Psoas muscle (tissue), 8 donors: ENCODE results near the gene MGAT3. TPM values are rescaled to one million over a fixed set of nuclear protein-coding genes. Genes with fewer than 3 reads are reported as not detected.
"Not testable (repeated sequence)": the region's sequence is repeated elsewhere in the genome, so short reads cannot be mapped to it uniquely, and the experiment has no call there.

Experiments
- ATAC-seq, 4 donors: fragments of 200-7000 bp; cut with Tn5 transposase; one replicate each; pipeline ENCODE4 v1.9.1; 2020; ENCODE audit warnings: moderate library complexity in 3 of 4, mild to moderate bottlenecking in 2 of 4
- DNase-seq, 2 donors: peaks; one replicate each; pipeline ENCODE4 v3.0.0-alpha.2; 2020
- H3K27ac ChIP-seq: fragments of 200-600 bp; one replicate; pipeline ENCODE4 v1.8.0; 2022
- H3K27me3 ChIP-seq, 3 donors: fragments of 200-600 bp in 1 of 3; one replicate each; pipeline versions ENCODE4 v1.6.1 to v1.8.0; 2013 to 2022; ENCODE audit warnings: low read length in 2 of 3, mild to moderate bottlenecking in 2 of 3, moderate library complexity in 1 of 3; ENCODE audit not compliant: insufficient read depth in 3 of 3
- H3K36me3 ChIP-seq, 2 donors: fragments of 200-600 bp in 1 of 2; one replicate each; pipeline versions ENCODE4 v1.6.1 to v1.8.0; 2013 to 2022; ENCODE audit warnings: low read depth in 1 of 2, mild to moderate bottlenecking in 1 of 2, moderate library complexity in 1 of 2; ENCODE audit not compliant: insufficient read depth in 1 of 2
- H3K4me1 ChIP-seq: fragments of 200-600 bp; one replicate; pipeline ENCODE4 v1.8.0; 2022
- H3K4me3 ChIP-seq: fragments of 200-600 bp; one replicate; pipeline ENCODE4 v1.8.0; 2022; ENCODE audit warnings: mild to moderate bottlenecking
- H3K9me3 ChIP-seq: fragments of 200-600 bp; one replicate; pipeline ENCODE4 v1.8.0; 2022
- CTCF ChIP-seq: fragments of 200-600 bp; IDR thresholded peaks from one replicate; pipeline ENCODE4 v1.8.0; 2022; ENCODE audit warnings: antibody characterized with exemption
- WGBS, 3 donors: extraction: QIAGEN DNeasy Blood & Tissue Kit; methylation state at CpG; one replicate each; pipeline versions ENCODE4 v1.1.6 to v1.1.7; 2013; 5-methylcytosine and 5-hydroxymethylcytosine counted together
- intact Hi-C, 2 donors: fragments of 100-400 bp; cut with DNase I; formaldehyde crosslinking; loops; one replicate each; pipeline versions ENCODE4 v1.11.0 to v1.14.2; 2022
- polyA plus RNA-seq, 3 donors: library from polyadenylated mRNA; stranded (reverse); fragments of 200-250 nt; gene quantifications; one replicate each; pipeline ENCODE4 v1.2.3, GENCODE V29; 2013
- total RNA-seq, 4 donors: library from RNA; stranded (reverse); fragmentation: NEBNext Ultra II Directional in 2 of 4; extraction: Animal tissue kit (Norgen Biotek cat#: 25700) in 2 of 4; gene quantifications; one replicate each; pipeline versions ENCODE4 v1.2.1 to v1.2.4, GENCODE V29; 2021 to 2023
- donor health status: healthy with polysubstance abuse.
- donor health status: DM: no; HTN: no; CAD: no; lungs with moderate emphysema.
- donor health status: Bipolar disorder and iron deficiency.
- donor health status: healthy.
- donor health status: DM: yes; HTN: yes; CAD: no.
- donor health status: DM: no; HTN: no; CAD: no.
- donor health status: DM: no; HTN: no; CAD: no.
- donor health status: DM: yes; HTN: yes; CAD: no.

MGAT3 gene
- total and polyA plus RNA-seq, 7 donors = 0.53 to 2.2 (median 1.4) TPM

- DNase-seq (peak; percentile 99), ATAC-seq (peak; percentile 83 to 85 (median 84))
- H3K9me3 ChIP-seq = no peaks in the 10 kb centered on the region
- TF ChIP-seq CTCF = peak; percentile 39
- peak overlapping the region; percentile 100 for H3K4me3 ChIP-seq
- intact Hi-C loops = loop anchor here (2.0 to 10.0 kb wide), 2 partner anchors 17 to 175 kb away; partner anchors contain the start of genes MIEF1 (in 1 of the 2) and SYNGR1 (in 1 of the 2)
- H3K36me3 ChIP-seq = peaks cover 4 to 59% of the 10 kb centered on the region in 2 donors
- H3K4me1 ChIP-seq = peaks cover 26% of the 10 kb centered on the region
- peak overlapping the region; percentile 100 for H3K27ac ChIP-seq
- H3K27me3 ChIP-seq = no peaks in the 10 kb centered on the region
- WGBS, 3 donors = 0 to 1% (median 1%) methylated on average over 38 to 47 of the region's 47 CpGs
Observed at GRCh38 chr22:39519681-39520225, 62.9 kb downstream of the MGAT3 start.

DNA sequence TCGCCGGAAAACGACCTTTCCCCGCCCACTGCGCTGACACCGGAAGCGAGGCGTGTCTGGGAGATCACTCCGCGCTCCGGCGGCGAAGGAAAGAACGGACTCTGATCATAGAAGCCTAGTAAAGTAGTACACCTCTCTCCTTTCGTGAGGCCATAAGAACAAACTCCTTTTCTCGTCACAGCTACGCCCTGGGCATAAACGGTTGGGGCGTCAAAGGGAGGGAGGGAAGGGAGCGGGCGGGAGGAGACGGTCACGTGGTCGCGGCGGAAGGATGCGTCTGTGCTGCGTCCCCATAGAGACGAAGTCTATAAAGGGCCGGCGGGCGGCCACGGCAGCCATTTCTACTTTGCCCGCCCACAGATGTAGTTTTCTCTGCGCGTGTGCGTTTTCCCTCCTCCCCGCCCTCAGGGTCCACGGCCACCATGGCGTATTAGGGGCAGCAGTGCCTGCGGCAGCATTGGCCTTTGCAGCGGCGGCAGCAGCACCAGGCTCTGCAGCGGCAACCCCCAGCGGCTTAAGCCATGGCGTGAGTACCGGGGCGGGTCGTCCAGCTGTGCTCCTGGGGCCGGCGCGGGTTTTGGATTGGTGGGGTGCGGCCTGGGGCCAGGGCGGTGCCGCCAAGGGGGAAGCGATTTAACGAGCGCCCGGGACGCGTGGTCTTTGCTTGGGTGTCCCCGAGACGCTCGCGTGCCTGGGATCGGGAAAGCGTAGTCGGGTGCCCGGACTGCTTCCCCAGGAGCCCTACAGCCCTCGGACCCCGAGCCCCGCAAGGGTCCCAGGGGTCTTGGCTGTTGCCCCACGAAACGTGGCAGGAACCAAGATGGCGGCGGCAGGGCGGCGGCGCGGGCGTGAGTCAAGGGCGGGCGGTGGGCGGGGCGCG lies 63.7 kb downstream of the MGAT3 start, which contains the start of gene ATF4:
ATF4 (plus strand) TSS at position 337 of the 880 bp plus-strand sequence. CDS start 884 bp downstream, outside the sequence.
- Histone ChIP-seq H3K9me3 (no peaks in the 10 kb centered on the region), H3K4me3 (peak within 1 kb of the TSS; percentile 100), H3K27me3 (no peaks in the 10 kb centered on the region), H3K36me3 (peaks cover 4 to 59% of the 10 kb centered on the region in 2 donors), H3K4me1 (peaks cover 31% of the 10 kb centered on the region), H3K27ac (peak within 1 kb of the TSS; percentile 100)
- 0 to 1% (median 0%) methylated on average over 69 to 86 of the region's 86 CpGs for WGBS, 3 donors
- intact Hi-C loops = no loop called here
- ATAC-seq = peak; percentile 47 to 68 (median 64)
- DNase-seq = peak; percentile 94 to 96
- TF ChIP-seq CTCF = no peak

DNA sequence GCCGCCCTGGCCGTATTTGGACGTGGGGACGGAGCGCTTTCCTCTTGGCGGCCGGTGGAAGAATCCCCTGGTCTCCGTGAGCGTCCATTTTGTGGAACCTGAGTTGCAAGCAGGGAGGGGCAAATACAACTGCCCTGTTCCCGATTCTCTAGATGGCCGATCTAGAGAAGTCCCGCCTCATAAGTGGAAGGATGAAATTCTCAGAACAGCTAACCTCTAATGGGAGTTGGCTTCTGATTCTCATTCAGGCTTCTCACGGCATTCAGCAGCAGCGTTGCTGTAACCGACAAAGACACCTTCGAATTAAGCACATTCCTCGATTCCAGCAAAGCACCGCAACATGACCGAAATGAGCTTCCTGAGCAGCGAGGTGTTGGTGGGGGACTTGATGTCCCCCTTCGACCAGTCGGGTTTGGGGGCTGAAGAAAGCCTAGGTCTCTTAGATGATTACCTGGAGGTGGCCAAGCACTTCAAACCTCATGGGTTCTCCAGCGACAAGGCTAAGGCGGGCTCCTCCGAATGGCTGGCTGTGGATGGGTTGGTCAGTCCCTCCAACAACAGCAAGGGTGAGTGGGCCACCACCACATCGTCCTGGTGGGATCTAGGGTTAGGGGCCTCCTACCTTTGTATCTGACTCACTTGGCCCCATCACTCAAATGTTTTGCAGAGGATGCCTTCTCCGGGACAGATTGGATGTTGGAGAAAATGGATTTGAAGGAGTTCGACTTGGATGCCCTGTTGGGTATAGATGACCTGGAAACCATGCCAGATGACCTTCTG lies 64.5 kb downstream of the MGAT3 start:
- H3K9me3 ChIP-seq, intact Hi-C loops, H3K27me3 ChIP-seq, ATAC-seq: not testable (repeated sequence)
- H3K4me1 ChIP-seq = peaks cover 31% of the 10 kb centered on the region
- DNase-seq = peak in 1 of 2 donors; percentile 51
- peaks cover 4 to 55% of the 10 kb centered on the region in 2 donors for H3K36me3 ChIP-seq
- 1 to 3% (median 1%) methylated on average over 28 of the region's 28 CpGs for WGBS, 3 donors
- H3K4me3 ChIP-seq = peak overlapping the region; percentile 100
- H3K27ac ChIP-seq = peak overlapping the region; percentile 100

GRCh38 chr22:39522091-39522490 lies 65.3 kb downstream of the MGAT3 start:
- H3K27me3 ChIP-seq, intact Hi-C loops, H3K9me3 ChIP-seq, ATAC-seq: not testable (repeated sequence)
- Histone ChIP-seq H3K36me3 (peaks cover 4 to 53% of the 10 kb centered on the region in 2 donors), H3K4me1 (peaks cover 31% of the 10 kb centered on the region), H3K27ac (peak overlapping the region; percentile 100), H3K4me3 (peak overlapping the region; percentile 100)
- peak in 1 of 2 donors; percentile 36 for DNase-seq
- 8 to 14% (median 10%) methylated on average over 3 to 4 of the region's 5 CpGs for WGBS, 3 donors

GRCh38 chr22:39522567-39523300 lies 65.9 kb downstream of the MGAT3 start:
- peak; percentile 33 to 68 (median 58) for ATAC-seq
- no peak for TF ChIP-seq CTCF
- DNase-seq = peak; percentile 53 to 82
- Histone ChIP-seq H3K4me1 (peaks cover 31% of the 10 kb centered on the region), H3K4me3 (peak overlapping the region; percentile 100), H3K9me3 (no peaks in the 10 kb centered on the region), H3K27ac (peak overlapping the region; percentile 100), H3K27me3 (no peaks in the 10 kb centered on the region), H3K36me3 (peaks cover 4 to 48% of the 10 kb centered on the region in 2 donors)
- intact Hi-C loops = no loop called here
- WGBS, 3 donors = 6 to 10% (median 6%) methylated on average over 14 of the region's 14 CpGs
